Skeletal muscle tissue (tissue), 4 donors: ENCODE measurements around the gene IPO13. TPM values are rescaled to one million over a fixed set of nuclear protein-coding genes. Genes with fewer than 3 reads are reported as not detected.

Experiments used
- H3K27ac ChIP-seq: one replicate; pipeline ENCODE4 v1.7.0; 2013; ENCODE audit warnings: mild to moderate bottlenecking, low read depth, low read length, inconsistent platforms
- H3K27me3 ChIP-seq, 3 donors: one replicate each; pipeline ENCODE4 v1.7.0; 2013; ENCODE audit warnings: low read length in 3 of 3; ENCODE audit not compliant: control insufficient read depth in 3 of 3, insufficient read depth in 3 of 3
- H3K36me3 ChIP-seq, 3 donors: one replicate each; pipeline ENCODE4 v1.7.0; 2013; ENCODE audit warnings: low read length in 3 of 3; ENCODE audit not compliant: control insufficient read depth in 3 of 3, insufficient read depth in 3 of 3
- H3K4me1 ChIP-seq, 3 donors: one replicate each; pipeline ENCODE4 v1.7.0; 2013; ENCODE audit warnings: low read length in 3 of 3, mild to moderate bottlenecking in 3 of 3; ENCODE audit not compliant: control insufficient read depth in 3 of 3, insufficient read depth in 3 of 3
- H3K4me3 ChIP-seq, 3 donors: one replicate each; pipeline ENCODE4 v1.7.0; 2013; ENCODE audit warnings: low read length in 3 of 3
- H3K9ac ChIP-seq, 3 donors: one replicate each; pipeline ENCODE4 v1.7.0; 2013; ENCODE audit warnings: low read length in 3 of 3, mild to moderate bottlenecking in 3 of 3, moderate library complexity in 2 of 3, low read depth in 1 of 3
- H3K9me3 ChIP-seq, 3 donors: one replicate each; pipeline ENCODE4 v1.7.0; 2013; ENCODE audit warnings: low read length in 3 of 3; ENCODE audit not compliant: control insufficient read depth in 3 of 3
- total RNA-seq: library from RNA; depleted of rRNA; stranded (reverse); fragments of >200 nt; gene quantifications from one replicate; pipeline ENCODE4 v1.2.3, GENCODE V29; 2014
- donor health status: Osteomylitis.

The IPO13 gene
- total RNA-seq, 1 donor from 2014 or later, result 11.0 TPM

DNA sequence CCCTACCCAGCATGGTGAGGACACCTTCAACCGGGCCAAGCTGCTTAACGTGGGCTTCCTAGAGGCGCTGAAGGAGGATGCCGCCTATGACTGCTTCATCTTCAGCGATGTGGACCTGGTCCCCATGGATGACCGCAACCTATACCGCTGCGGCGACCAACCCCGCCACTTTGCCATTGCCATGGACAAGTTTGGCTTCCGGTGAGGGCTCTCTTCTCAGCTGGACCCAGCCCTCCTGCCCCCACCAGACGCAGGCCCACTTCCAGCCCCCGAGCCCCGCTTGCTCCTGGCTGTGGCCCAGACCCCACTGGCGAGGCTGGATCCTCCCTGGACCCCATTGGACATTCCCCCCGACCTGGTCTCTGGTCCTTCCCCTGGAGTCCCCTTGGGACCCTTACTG lies 38.1 kb downstream of the IPO13 start:
- peaks cover 5 to 13% (median 9%) of the 10 kb centered on the region in 3 donors for H3K36me3 ChIP-seq
- H3K27ac ChIP-seq, result no peak overlapping the region
- no peaks in the 10 kb centered on the region for H3K9me3 ChIP-seq
- H3K27me3 ChIP-seq, result no peaks in the 10 kb centered on the region
- no peak overlapping the region for H3K4me3 ChIP-seq
- H3K9ac ChIP-seq, result no peak overlapping the region
- H3K4me1 ChIP-seq, result peaks cover 8 to 12% (median 8%) of the 10 kb centered on the region in 3 donors

DNA sequence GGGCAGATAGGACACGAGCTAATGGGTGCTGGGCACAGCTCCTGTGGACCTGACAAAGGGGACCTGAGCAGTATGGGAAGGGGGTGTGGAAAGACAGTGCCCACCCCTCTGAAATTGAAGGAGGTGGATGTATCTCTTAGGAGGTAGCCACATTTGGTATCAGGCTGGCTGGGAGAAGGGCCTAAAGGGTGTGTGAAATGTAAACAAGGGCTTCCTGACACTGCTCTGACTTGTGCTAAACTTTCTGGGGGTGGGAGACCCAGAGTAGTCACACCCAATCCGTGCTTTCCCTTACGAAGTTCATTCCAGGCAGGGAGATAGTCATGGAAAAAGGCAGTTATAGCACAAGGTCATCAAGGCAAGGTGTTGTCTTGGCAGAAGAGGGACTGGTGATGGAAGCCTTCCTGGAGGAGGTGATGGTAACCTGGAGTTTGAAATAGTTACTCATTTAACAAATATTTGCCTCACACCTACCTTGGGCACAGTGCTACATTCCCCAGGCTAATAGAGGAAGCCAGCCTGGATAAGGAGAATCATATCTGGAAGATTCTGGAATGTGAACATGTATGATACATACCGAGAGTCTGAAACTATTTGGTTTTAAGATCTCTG lies 39.3 kb downstream of the IPO13 start:
- Histone ChIP-seq H3K4me3 (no peak overlapping the region), H3K27ac (no peak overlapping the region), H3K36me3 (peaks cover 5 to 13% (median 9%) of the 10 kb centered on the region in 3 donors), H3K9ac (no peak overlapping the region), H3K27me3 (no peaks in the 10 kb centered on the region), H3K9me3 (no peaks in the 10 kb centered on the region), H3K4me1 (peaks cover 5 to 6% (median 6%) of the 10 kb centered on the region in 3 donors)

DNA sequence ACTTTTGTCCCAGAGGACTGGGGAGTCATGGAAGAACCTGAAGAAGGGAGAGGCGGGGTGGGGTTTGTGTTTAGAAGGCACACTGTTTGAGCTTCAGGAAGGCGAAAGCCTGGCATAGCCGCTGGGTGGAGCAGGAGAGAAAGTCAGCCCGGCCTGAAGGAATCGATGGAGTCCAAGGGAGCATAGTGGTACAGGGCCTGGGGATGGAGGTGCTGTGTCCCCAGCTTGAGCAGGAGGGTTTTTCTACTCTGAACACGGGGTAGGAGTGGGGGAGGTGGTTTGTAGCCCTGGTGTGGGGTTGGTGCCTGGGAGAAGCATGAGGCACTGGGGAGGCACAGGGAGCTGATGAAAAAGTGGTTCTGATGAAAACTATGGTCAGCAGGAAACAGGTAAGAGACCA lies 40.0 kb downstream of the IPO13 start:
- Histone ChIP-seq H3K27ac (no peak overlapping the region), H3K4me3 (no peak overlapping the region), H3K4me1 (peaks cover 7 to 8% (median 7%) of the 10 kb centered on the region in 3 donors), H3K9me3 (no peaks in the 10 kb centered on the region), H3K36me3 (peaks cover 3 to 13% (median 5%) of the 10 kb centered on the region in 3 donors), H3K27me3 (no peaks in the 10 kb centered on the region), H3K9ac (no peak overlapping the region)

DNA sequence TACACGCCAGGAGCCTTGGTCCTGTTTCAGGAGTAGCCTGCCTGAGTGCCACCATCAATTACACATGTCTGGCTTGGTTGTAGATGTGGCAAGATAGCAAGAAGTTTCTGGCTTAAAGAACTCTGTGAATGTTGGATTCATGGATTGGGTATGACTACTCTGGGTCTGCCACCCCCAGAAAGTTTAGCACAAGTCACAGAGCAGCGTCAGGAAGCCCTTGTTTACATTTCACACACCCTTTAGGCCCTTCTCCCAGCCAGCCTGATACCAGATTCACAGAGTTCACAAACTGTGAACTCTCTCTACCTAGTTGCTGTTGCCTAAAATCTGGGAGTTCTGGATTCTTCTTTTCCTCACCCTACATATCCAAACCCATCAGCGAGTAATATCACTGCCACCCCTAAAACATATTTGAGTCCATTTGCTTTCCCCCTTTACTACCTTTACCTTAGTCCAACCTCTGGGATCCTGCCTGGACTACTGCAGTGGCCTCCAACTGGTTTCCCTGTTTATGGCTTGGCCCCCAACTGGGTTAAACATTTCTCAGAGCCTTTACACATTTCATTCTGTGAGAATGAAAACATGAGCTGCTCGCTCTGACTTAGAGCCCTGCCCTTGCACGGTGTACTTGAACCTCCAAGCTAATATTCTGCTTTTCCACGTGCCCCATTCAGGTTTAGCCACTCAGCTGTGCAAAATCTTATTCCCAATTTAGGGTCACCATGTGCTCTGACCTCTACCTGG lies 40.6 kb downstream of the IPO13 start:
- H3K9me3 ChIP-seq, result no peaks in the 10 kb centered on the region
- H3K4me1 ChIP-seq, result peaks cover 11 to 13% (median 11%) of the 10 kb centered on the region in 3 donors
- no peaks in the 10 kb centered on the region for H3K27me3 ChIP-seq
- H3K36me3 ChIP-seq, result peaks cover 2 to 13% (median 3%) of the 10 kb centered on the region in 3 donors
- no peak overlapping the region for H3K9ac ChIP-seq
- no peak overlapping the region for H3K4me3 ChIP-seq
- no peak overlapping the region for H3K27ac ChIP-seq

DNA sequence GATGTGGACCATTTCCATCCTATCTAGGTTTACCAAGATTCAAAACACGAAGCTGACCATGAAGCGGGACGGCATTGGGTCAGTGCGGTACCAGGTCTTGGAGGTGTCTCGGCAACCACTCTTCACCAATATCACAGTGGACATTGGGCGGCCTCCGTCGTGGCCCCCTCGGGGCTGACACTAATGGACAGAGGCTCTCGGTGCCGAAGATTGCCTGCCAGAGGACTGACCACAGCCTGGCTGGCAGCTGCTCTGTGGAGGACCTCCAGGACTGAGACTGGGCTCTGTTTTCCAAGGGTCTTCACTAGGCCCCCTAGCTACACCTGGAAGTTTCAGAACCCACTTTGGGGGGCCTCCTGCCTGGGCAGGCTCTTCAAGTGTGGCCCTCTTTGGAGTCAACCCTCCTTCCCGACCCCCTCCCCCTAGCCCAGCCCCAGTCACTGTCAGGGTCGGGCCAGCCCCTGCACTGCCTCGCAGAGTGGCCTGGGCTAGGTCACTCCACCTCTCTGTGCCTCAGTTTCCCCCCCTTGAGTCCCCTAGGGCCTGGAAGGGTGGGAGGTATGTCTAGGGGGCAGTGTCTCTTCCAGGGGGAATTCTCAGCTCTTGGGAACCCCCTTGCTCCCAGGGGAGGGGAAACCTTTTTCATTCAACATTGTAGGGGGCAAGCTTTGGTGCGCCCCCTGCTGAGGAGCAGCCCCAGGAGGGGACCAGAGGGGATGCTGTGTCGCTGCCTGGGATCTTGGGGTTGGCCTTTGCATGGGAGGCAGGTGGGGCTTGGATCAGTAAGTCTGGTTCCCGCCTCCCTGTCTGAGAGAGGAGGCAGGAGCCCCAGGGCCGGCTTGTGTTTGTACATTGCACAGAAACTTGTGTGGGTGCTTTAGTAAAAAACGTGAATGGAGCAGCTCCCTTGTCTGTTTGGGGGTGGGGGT lies 43.8 kb downstream of the IPO13 start:
- H3K4me3 ChIP-seq, result peak overlapping the region; percentile 71 to 82 (median 74)
- H3K36me3 ChIP-seq, result peaks cover 0 to 12% (median 2%) of the 10 kb centered on the region in 3 donors
- peaks cover 11 to 15% (median 13%) of the 10 kb centered on the region in 3 donors for H3K4me1 ChIP-seq
- no peaks in the 10 kb centered on the region for H3K9me3 ChIP-seq
- H3K9ac ChIP-seq, result peak overlapping the region; percentile 68 to 82 (median 76)
- peak overlapping the region; percentile 45 for H3K27ac ChIP-seq
- H3K27me3 ChIP-seq, result no peaks in the 10 kb centered on the region

DNA sequence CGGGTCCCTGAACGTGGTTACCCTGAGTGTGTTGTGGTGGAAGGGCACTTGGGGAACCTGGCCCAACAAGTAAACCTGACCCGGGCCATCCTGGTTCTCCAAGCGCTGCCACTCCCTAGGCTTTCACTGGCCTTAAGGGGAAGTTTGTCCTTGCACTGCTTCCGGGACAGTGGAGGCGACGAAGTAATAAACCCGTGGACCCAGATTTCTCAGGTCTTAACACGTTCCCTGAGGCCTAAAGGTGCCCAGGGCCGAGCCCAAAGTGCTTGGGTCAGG lies 44.4 kb downstream of the IPO13 start:
- H3K4me1 ChIP-seq, result peaks cover 11 to 15% (median 13%) of the 10 kb centered on the region in 3 donors
- peak overlapping the region; percentile 45 for H3K27ac ChIP-seq
- H3K36me3 ChIP-seq, result peaks cover 0 to 6% (median 2%) of the 10 kb centered on the region in 3 donors
- H3K9me3 ChIP-seq, result no peaks in the 10 kb centered on the region
- H3K4me3 ChIP-seq, result peak overlapping the region; percentile 71 to 82 (median 74)
- peak overlapping the region; percentile 68 to 82 (median 76) for H3K9ac ChIP-seq
- no peaks in the 10 kb centered on the region for H3K27me3 ChIP-seq

DNA sequence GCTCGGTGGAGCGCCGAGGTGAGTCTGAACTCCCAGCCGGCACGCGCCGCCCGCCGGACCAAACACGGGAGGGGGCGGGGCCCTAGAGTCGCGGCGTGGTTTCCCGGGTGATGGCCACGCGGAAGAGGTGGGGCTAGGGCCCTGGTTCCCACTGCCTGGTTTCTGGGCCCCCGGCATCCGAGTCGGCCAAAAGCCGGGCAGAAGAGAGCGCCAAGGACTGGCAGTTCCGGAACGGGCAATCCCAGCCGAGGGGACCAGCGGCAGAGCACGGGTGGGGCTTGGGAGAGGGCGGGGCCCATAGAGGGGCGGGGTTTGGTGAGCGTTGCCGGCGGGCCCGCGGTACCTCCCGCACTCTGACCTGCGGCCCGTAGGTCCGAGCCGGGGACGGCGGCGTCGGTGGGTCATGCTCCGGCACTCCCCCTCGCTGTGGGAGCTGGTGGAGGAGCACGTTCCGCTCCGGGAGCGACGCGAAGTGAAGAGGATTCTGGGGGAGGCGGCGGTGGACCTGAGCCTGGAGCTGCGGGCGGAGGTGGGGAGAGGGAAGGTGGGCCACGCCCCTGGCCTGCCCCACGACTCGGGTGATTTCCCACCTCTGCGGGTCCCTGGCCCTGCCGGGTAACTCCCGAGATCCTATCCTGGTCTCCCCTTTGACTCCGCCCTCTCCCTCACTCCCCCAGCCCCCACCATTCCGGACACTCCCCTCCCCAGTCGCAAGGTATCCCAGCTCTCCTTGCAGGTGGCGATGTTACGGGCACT lies 44.9 kb downstream of the IPO13 start, which contains the start of gene CCDC24:
CCDC24 (plus strand) TSS at position 124 of the 756 bp plus-strand sequence; CDS start at position 404, 280 bp downstream.
- Histone ChIP-seq H3K27me3 (no peaks in the 10 kb centered on the region), H3K36me3 (peaks cover 0 to 3% (median 0%) of the 10 kb centered on the region in 3 donors), H3K4me3 (peak within 1 kb of the TSS; percentile 71 to 82 (median 74)), H3K4me1 (peaks cover 11 to 15% (median 13%) of the 10 kb centered on the region in 3 donors), H3K9ac (peak within 1 kb of the TSS; percentile 68 to 82 (median 76)), H3K9me3 (no peaks in the 10 kb centered on the region), H3K27ac (peak within 1 kb of the TSS; percentile 45)

DNA sequence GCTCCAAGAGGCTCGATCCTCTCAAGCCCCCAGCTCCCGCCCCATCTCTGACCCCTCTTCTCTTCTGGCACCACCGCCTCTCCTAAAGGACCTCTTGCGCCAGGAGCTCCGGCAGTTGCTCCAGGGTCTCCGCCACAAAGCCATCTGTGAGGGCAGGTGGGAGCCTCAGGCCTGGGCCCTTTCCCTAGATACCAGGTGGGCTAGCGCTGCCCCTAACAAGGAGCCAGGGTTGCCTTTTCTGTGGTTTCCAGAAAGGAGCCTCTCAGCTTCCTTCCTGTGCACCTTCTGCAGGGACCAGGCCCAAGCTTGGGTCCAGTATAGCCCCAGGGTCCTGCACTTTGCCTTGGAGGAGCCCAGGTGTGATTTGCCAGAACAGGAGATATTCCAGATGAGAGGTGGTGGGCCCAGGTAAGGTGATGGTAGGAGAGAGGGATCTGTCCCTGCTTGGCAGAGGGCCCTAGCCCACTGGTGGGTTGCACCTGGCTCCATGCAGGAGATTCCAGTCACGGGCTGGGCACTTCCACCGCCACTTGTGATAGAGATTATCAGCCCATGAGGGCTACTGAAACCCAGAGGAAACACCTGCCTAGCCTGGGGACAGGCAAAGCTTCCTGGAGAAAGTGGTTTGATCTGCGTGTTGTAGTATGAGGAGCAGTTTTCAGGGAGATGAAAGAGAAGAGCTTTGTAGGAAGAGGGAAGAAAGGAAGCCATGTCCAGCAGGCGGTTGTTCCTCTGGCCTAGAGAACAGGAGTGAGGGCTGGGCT lies 45.7 kb downstream of the IPO13 start:
- Histone ChIP-seq H3K9me3 (no peaks in the 10 kb centered on the region), H3K9ac (peak overlapping the region in 1 of 3 donors; percentile 32), H3K27ac (no peak overlapping the region), H3K27me3 (no peaks in the 10 kb centered on the region), H3K4me3 (peak overlapping the region; percentile 71 to 82 (median 74)), H3K36me3 (no peaks in the 10 kb centered on the region), H3K4me1 (peaks cover 11 to 15% (median 13%) of the 10 kb centered on the region in 3 donors)
